ENCODE measurements around the gene ZBTB32.
A peak's percentile ranks its signal among the peaks of the same experiment; 100 is the strongest.

The ZBTB32 gene

GRCh38 chr19:35742121-35742724 is 37.9 kb downstream of the ZBTB32 start, which contains the start of gene IGFLR1:
IGFLR1 (minus strand) TSS chr19:35742452; CDS start chr19:35741180, 1,272 bp downstream.
- Histone ChIP-seq H3K27me3 (ENCODE audit: insufficient read depth, low read depth, severe bottlenecking) (no peaks in the 10 kb centered on the region), H3K4me3 (ENCODE audit: low read depth, low read length) (peak within 1 kb of the TSS; percentile 72), H3K27ac (peak within 1 kb of the TSS; percentile 91), H3K9me3 (ENCODE audit: severe bottlenecking) (no peaks in the 10 kb centered on the region), H3K36me3 (peaks cover 27% of the 10 kb centered on the region)
- no peak for TF ChIP-seq CTCF (IDR thresholded peaks at IDR 0.05; ENCODE audit: low read depth, low read length)
- no peak for DNase-seq

- Histone ChIP-seq H3K9me3 (ENCODE audit: severe bottlenecking) (no peaks in the 10 kb centered on the region), H3K27ac (no peak overlapping the region)
Observed at GRCh38 chr19:35743640-35744429, 39.5 kb downstream of the ZBTB32 start.

GRCh38 chr19:35744430-35745327 is 40.3 kb downstream of the ZBTB32 start:
- DNase-seq, result peak; percentile 97
- Histone ChIP-seq H3K27me3 (ENCODE audit: insufficient read depth, low read depth, severe bottlenecking) (no peaks in the 10 kb centered on the region), H3K27ac (peak overlapping the region; percentile 95), H3K9me3 (ENCODE audit: severe bottlenecking) (no peaks in the 10 kb centered on the region), H3K4me3 (ENCODE audit: low read depth, low read length) (peak overlapping the region; percentile 83), H3K36me3 (peaks cover 6% of the 10 kb centered on the region; the same call in 1 of the 2 replicates)
- peak; percentile 60 for TF ChIP-seq CTCF (IDR thresholded peaks at IDR 0.05; ENCODE audit: low read depth, low read length)

More at GRCh38 chr19:35743640-35744429, 39.5 kb downstream of the ZBTB32 start:
- TF ChIP-seq CTCF (IDR thresholded peaks at IDR 0.05; ENCODE audit: low read depth, low read length), result no peak
- Histone ChIP-seq H3K27me3 (ENCODE audit: insufficient read depth, low read depth, severe bottlenecking) (no peaks in the 10 kb centered on the region), H3K4me3 (ENCODE audit: low read depth, low read length) (no peak overlapping the region), H3K36me3 (peaks cover 12% of the 10 kb centered on the region)
- DNase-seq, result no peak

- peak within 1 kb of the TSS; percentile 95 for H3K27ac ChIP-seq
- H3K36me3 ChIP-seq, result peaks cover 6% of the 10 kb centered on the region; the same call in 1 of the 2 replicates
- H3K9me3 ChIP-seq (ENCODE audit: severe bottlenecking), result no peaks in the 10 kb centered on the region
- peak within 1 kb of the TSS; percentile 83 for H3K4me3 ChIP-seq (ENCODE audit: low read depth, low read length)
- no peaks in the 10 kb centered on the region for H3K27me3 ChIP-seq (ENCODE audit: insufficient read depth, low read depth, severe bottlenecking)
- peak; percentile 97 for DNase-seq
- no peak for TF ChIP-seq CTCF (IDR thresholded peaks at IDR 0.05; ENCODE audit: low read depth, low read length)
Observed at GRCh38 chr19:35745328-35746086, 41.1 kb downstream of the ZBTB32 start, which contains the start of the genes PSENEN and U2AF1L4. PSENEN (plus strand) TSS chr19:35745651; CDS start chr19:35745931, 280 bp downstream. U2AF1L4 (minus strand) TSS chr19:35745418; CDS start chr19:35745391, 27 bp downstream.

GRCh38 chr19:35746087-35746462 is 41.7 kb downstream of the ZBTB32 start:
- Histone ChIP-seq H3K36me3 (peaks cover 6% of the 10 kb centered on the region; the same call in 1 of the 2 replicates), H3K27ac (peak overlapping the region; percentile 95), H3K4me3 (ENCODE audit: low read depth, low read length) (peak overlapping the region; percentile 83), H3K27me3 (ENCODE audit: insufficient read depth, low read depth, severe bottlenecking) (no peaks in the 10 kb centered on the region), H3K9me3 (ENCODE audit: severe bottlenecking) (no peaks in the 10 kb centered on the region)
- DNase-seq, result no peak
- TF ChIP-seq CTCF (IDR thresholded peaks at IDR 0.05; ENCODE audit: low read depth, low read length), result no peak
